Measurements from ENCODE around the gene CORIN.
"Not testable (repeated sequence)": the region's sequence is repeated elsewhere in the genome, so short reads cannot be mapped to it uniquely, and the experiment has no call there.

Gene CORIN

GRCh38 chr4:47562297-47562696 is 275.6 kb downstream of the CORIN start:
- no peak for DNase-seq (ENCODE audit: low read depth)

GRCh38 chr4:47561331-47561730 is 276.5 kb downstream of the CORIN start:
- no peak for DNase-seq (ENCODE audit: low read depth)

- DNase-seq (ENCODE audit: low read depth) = no peak
These were observed 277.2 kb downstream of the CORIN start for GRCh38 chr4:47560682-47561081.

GRCh38 chr4:47557255-47557654 is 280.6 kb downstream of the CORIN start:
- DNase-seq (ENCODE audit: low read depth) = no peak

GRCh38 chr4:47555920-47556319 is 281.9 kb downstream of the CORIN start:
- DNase-seq (ENCODE audit: low read depth) = not testable (repeated sequence)

- no peak for DNase-seq (ENCODE audit: low read depth)
These were observed 284.3 kb downstream of the CORIN start for GRCh38 chr4:47553329-47554125.

GRCh38 chr4:47551682-47552081 is 286.2 kb downstream of the CORIN start:
- DNase-seq (ENCODE audit: low read depth) = no peak

GRCh38 chr4:47550899-47551548 is 286.8 kb downstream of the CORIN start:
- no peak for DNase-seq (ENCODE audit: low read depth)

GRCh38 chr4:47550357-47550756 is 287.5 kb downstream of the CORIN start:
- DNase-seq (ENCODE audit: low read depth) = not testable (repeated sequence)

Data from stimulated activated CD8-positive, alpha-beta memory T cell treated with anti-CD3 and anti-CD28 coated beads, Interleukin-12 subunit alpha, Interleukin-12 subunit beta, amount 100 ng/mL, for 1 hour (primary cell).